Measurements from ENCODE around the gene HDAC7. TPM values are rescaled to one million over a fixed set of nuclear protein-coding genes. Genes with fewer than 3 reads are reported as not detected.

Gene HDAC7
- total RNA-seq, 2 donors from 2014 or later = 39.5 to 67.7 TPM

- 68% methylated on average over 12 of the region's 12 CpGs for WGBS
- H3K27me3 ChIP-seq (replicated peaks; ENCODE audit: insufficient read depth) = no peaks in the 10 kb centered on the region
- intact Hi-C loops (cut with DNase I) = loop anchor here (5.0 kb wide), 1 partner anchor 39 kb away; no protein-coding TSS in a partner anchor
- no peak overlapping the region for H3K4me3 ChIP-seq
- peaks cover 28% of the 10 kb centered on the region for H3K4me1 ChIP-seq (replicated peaks)
- TF ChIP-seq, protein P1, sequence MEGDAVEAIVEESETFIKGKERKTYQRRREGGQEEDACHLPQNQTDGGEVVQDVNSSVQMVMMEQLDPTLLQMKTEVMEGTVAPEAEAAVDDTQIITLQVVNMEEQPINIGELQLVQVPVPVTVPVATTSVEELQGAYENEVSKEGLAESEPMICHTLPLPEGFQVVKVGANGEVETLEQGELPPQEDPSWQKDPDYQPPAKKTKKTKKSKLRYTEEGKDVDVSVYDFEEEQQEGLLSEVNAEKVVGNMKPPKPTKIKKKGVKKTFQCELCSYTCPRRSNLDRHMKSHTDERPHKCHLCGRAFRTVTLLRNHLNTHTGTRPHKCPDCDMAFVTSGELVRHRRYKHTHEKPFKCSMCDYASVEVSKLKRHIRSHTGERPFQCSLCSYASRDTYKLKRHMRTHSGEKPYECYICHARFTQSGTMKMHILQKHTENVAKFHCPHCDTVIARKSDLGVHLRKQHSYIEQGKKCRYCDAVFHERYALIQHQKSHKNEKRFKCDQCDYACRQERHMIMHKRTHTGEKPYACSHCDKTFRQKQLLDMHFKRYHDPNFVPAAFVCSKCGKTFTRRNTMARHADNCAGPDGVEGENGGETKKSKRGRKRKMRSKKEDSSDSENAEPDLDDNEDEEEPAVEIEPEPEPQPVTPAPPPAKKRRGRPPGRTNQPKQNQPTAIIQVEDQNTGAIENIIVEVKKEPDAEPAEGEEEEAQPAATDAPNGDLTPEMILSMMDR (IDR thresholded peaks at IDR 0.05) = no peak
- TF ChIP-seq POLR2AphosphoS5 (IDR thresholded peaks at IDR 0.05) = peak; percentile 40
- peak overlapping the region; percentile 67 to 71 for H3K27ac ChIP-seq
- H3K36me3 ChIP-seq = no peaks in the 10 kb centered on the region
- DNase-seq (ENCODE audit: low spot score) = peak; percentile 76
- H3K9me3 ChIP-seq = no peaks in the 10 kb centered on the region
These were observed 63.8 kb downstream of the HDAC7 start for GRCh38 chr12:47755655-47756562.

DNA sequence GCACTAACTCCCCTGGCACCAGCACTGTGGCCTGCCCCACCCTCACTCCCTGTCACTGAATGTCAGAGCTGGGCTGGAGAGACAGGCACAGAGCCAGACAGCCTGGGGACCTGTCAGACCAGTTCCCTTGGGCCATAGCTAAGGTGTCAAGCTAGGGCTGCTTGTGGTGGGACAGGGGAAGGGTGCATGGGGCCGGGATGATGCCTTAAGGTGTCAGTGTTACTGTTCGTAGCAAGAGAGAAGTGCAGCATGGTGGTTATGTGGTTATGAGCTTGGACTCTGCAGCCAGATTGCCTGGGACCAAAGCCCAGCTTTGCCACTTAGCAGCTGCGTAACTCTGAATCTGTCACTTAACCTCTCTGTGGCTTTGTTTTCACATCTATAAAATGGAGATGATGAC, 64.8 kb downstream of the HDAC7 start:
- H3K4me3 ChIP-seq = no peak overlapping the region
- TF ChIP-seq POLR2A (IDR thresholded peaks at IDR 0.05) (no peak), POLR2AphosphoS5 (IDR thresholded peaks at IDR 0.05) (peak; percentile 53)
- TF ChIP-seq, protein P1 (IDR thresholded peaks at IDR 0.05) = peak in 1 of 4 experiments; percentile 3
- peak; percentile 80 for DNase-seq (ENCODE audit: low spot score)
- no peaks in the 10 kb centered on the region for H3K27me3 ChIP-seq (replicated peaks; ENCODE audit: insufficient read depth)
- 29% methylated on average over 3 of the region's 3 CpGs for WGBS
- peaks cover 28% of the 10 kb centered on the region for H3K4me1 ChIP-seq (replicated peaks)
- no peaks in the 10 kb centered on the region for H3K9me3 ChIP-seq
- intact Hi-C loops (cut with DNase I) = loop anchor here (5.0 kb wide), 1 partner anchor 38 kb away; no protein-coding TSS in a partner anchor
- H3K27ac ChIP-seq = peak overlapping the region; percentile 67 to 71
- H3K36me3 ChIP-seq = no peaks in the 10 kb centered on the region

DNA sequence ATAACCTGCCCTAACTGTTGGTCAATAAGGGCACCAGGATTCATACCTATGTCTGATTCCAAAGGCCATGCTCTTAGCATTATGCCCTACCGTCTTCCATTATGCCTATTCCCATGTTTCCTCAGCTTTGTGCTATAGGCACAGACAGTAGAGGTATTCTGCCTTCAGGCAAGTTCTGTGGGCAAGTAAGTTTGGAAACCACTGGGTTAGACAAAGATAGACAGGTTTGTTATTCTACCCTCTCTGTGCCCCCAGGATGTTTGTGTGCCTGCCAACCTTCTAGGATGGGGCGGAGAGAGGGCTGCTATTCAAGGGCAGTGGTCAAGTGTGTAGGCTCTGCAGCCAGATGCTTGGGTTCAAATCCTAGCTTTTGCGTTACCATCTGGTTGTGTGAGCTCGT, 65.6 kb downstream of the HDAC7 start:
- WGBS = 81% methylated on average over 4 of the region's 4 CpGs
- DNase-seq (ENCODE audit: low spot score) = no peak
- Histone ChIP-seq H3K36me3 (no peaks in the 10 kb centered on the region), H3K4me1 (replicated peaks) (peaks cover 28% of the 10 kb centered on the region), H3K27me3 (replicated peaks; ENCODE audit: insufficient read depth) (no peaks in the 10 kb centered on the region), H3K27ac (peak overlapping the region; percentile 67 to 71), H3K9me3 (no peaks in the 10 kb centered on the region), H3K4me3 (no peak overlapping the region)
- intact Hi-C loops (cut with DNase I) = no loop called here
- TF ChIP-seq, protein P1 (IDR thresholded peaks at IDR 0.05) = no peak
- no peak for TF ChIP-seq POLR2A (IDR thresholded peaks at IDR 0.05)
- no peak for TF ChIP-seq POLR2AphosphoS5 (IDR thresholded peaks at IDR 0.05)

- TF ChIP-seq, protein P1 (IDR thresholded peaks at IDR 0.05) = peak in 2 of 4 experiments; percentile 16 to 25
- TF ChIP-seq POLR2A (IDR thresholded peaks at IDR 0.05) (peak; percentile 28), POLR2AphosphoS5 (IDR thresholded peaks at IDR 0.05) (peak; percentile 89)
- no peaks in the 10 kb centered on the region for H3K9me3 ChIP-seq
- H3K27ac ChIP-seq = peak overlapping the region; percentile 67 to 71
- DNase-seq (ENCODE audit: low spot score) = peak; percentile 91
- H3K36me3 ChIP-seq = no peaks in the 10 kb centered on the region
- 32% methylated on average over 11 of the region's 11 CpGs for WGBS
- no peak overlapping the region for H3K4me3 ChIP-seq
- intact Hi-C loops (cut with DNase I) = no loop called here
- H3K4me1 ChIP-seq (replicated peaks) = peaks cover 28% of the 10 kb centered on the region
- H3K27me3 ChIP-seq (replicated peaks; ENCODE audit: insufficient read depth) = no peaks in the 10 kb centered on the region
These were observed 66.4 kb downstream of the HDAC7 start for GRCh38 chr12:47753021-47754001.

All from prostate gland (tissue), 2 donors.